AG04449 (cell line): ENCODE data around the gene CTSE.

Experiments used
- CTCF ChIA-PET: fragments of 350-600 bp; formaldehyde crosslinking; extraction: SDS; loops from one replicate; lab custom pipeline; 2021; ENCODE audit warnings: antibody characterized with exemption; lab: Yijun Ruan, JAX
- POLR2A ChIA-PET: fragments of 400-600, 350-600 bp; formaldehyde crosslinking; extraction: SDS; loops from one replicate; lab custom pipeline; 2020; ENCODE audit warnings: antibody characterized with exemption, inconsistent platforms; lab: Yijun Ruan, JAX
- DNase-seq: peaks from one replicate; pipeline ENCODE4 v3.0.0-alpha.2; 2010; ENCODE audit warnings: low read depth, low spot score
- H3K4me3 ChIP-seq: 2 replicates; pipeline ENCODE4 v1.5.1; 2011; ENCODE audit warnings: low read depth, mild to moderate bottlenecking, control low read depth, low read length
- CTCF ChIP-seq: IDR thresholded peaks from one replicate; pipeline ENCODE4 v1.5.1; 2011; ENCODE audit warnings: mild to moderate bottlenecking, moderate library complexity, low read length, control low read depth, inconsistent platforms; ENCODE audit not compliant: insufficient read depth; ENCODE audit errors: missing control alignments

The CTSE gene

GRCh38 chr1:205986292-205986691 is 37.4 kb downstream of the CTSE start:
- ChIA-PET POLR2A (no interaction called here), CTCF (interaction anchor here (0.7 to 13.6 kb wide), 13 partner anchors 9 to 328 kb away, joined by 3 to 992 read pairs (median 10); no protein-coding TSS in a partner anchor)
- H3K4me3 ChIP-seq: no peak overlapping the region
- no peak for DNase-seq
- no peak for TF ChIP-seq CTCF

GRCh38 chr1:205985330-205986005 is 38.2 kb downstream of the CTSE start:
- no peak overlapping the region for H3K4me3 ChIP-seq
- CTCF ChIA-PET: interaction anchor here (0.7 to 13.6 kb wide), 16 partner anchors 8 to 327 kb away, joined by 3 to 992 read pairs (median 6); no protein-coding TSS in a partner anchor
- TF ChIP-seq CTCF: no peak
- DNase-seq: no peak
- POLR2A ChIA-PET: no interaction called here

- DNase-seq: no peak
- ChIA-PET POLR2A (no interaction called here), CTCF (interaction anchor here (0.5 to 13.6 kb wide), 24 partner anchors 7 to 326 kb away, joined by 3 to 992 read pairs (median 6); partner anchors contain the start of gene RAB7B)
- TF ChIP-seq CTCF: peak; percentile 90
- H3K4me3 ChIP-seq: no peak overlapping the region
Measured at GRCh38 chr1:205983925-205984725, 39.6 kb downstream of the CTSE start.

- CTCF ChIA-PET: interaction anchor here (1.2 to 13.6 kb wide), 8 partner anchors 14 to 323 kb away, joined by 3 to 992 read pairs (median 201); no protein-coding TSS in a partner anchor
- no peak for TF ChIP-seq CTCF
- POLR2A ChIA-PET: no interaction called here
- H3K4me3 ChIP-seq: no peak overlapping the region
- DNase-seq: no peak
Measured at GRCh38 chr1:205981257-205981656, 42.4 kb downstream of the CTSE start.

- POLR2A ChIA-PET: no interaction called here
- CTCF ChIA-PET: interaction anchor here (1.2 to 13.6 kb wide), 8 partner anchors 15 to 391 kb away, joined by 3 to 992 read pairs (median 201); no protein-coding TSS in a partner anchor
- no peak for TF ChIP-seq CTCF
- no peak for DNase-seq
- H3K4me3 ChIP-seq: no peak overlapping the region
Measured at GRCh38 chr1:205980237-205980870, 43.3 kb downstream of the CTSE start.
